HepG2 (cell line): ENCODE measurements around the gene GPBP1. TPM values are rescaled to one million over a fixed set of nuclear protein-coding genes. Genes with fewer than 3 reads are reported as not detected.

Source experiments
- CCDC6 ChIP-seq: sonication (generic); formaldehyde crosslinking; IDR thresholded peaks from 2 replicates; pipeline ENCODE4 v1.8.1; 2022; ENCODE audit warnings: mild to moderate bottlenecking, missing genetic modification reagents, moderate library complexity
- HMG20A ChIP-seq: IDR thresholded peaks from 2 replicates; pipeline ENCODE4 v1.6.1; 2016; ENCODE audit warnings: borderline replicate concordance
- HMG20B ChIP-seq: conservative IDR thresholded peaks from 2 replicates; pipeline ENCODE4 v1.6.1; 2016; ENCODE audit warnings: missing genetic modification reagents, missing compliant biosample characterization
- MAX ChIP-seq: IDR thresholded peaks from 2 replicates; pipeline ENCODE4 v1.6.1; 2012; ENCODE audit warnings: inconsistent platforms
- RELA ChIP-seq: sonication (generic); formaldehyde crosslinking; IDR thresholded peaks from 2 replicates; pipeline ENCODE4 v1.4.0; 2020; ENCODE audit warnings: missing genetic modification reagents
- RXRA ChIP-seq: sonication (generic); formaldehyde crosslinking; IDR thresholded peaks from 2 replicates; pipeline ENCODE4 v1.5.1; 2020; ENCODE audit warnings: missing genetic modification reagents
- SMAD3 ChIP-seq: sonication (generic); formaldehyde crosslinking; IDR thresholded peaks from 2 replicates; pipeline ENCODE4 v1.4.0; 2020; ENCODE audit warnings: missing genetic modification reagents
- SP140L ChIP-seq: sonication (generic); formaldehyde crosslinking; IDR thresholded peaks from 2 replicates; pipeline ENCODE4 v1.4.0; 2020; ENCODE audit warnings: missing genetic modification reagents, borderline replicate concordance
- TBL1XR1 ChIP-seq: fragments of 150-350 bp; IDR thresholded peaks from 2 replicates; pipeline ENCODE4 v1.6.1; 2014; ENCODE audit warnings: borderline replicate concordance, low read length; ENCODE audit not compliant: partially characterized antibody
- TBP ChIP-seq: sonication (generic); formaldehyde crosslinking; IDR thresholded peaks from 2 replicates; pipeline ENCODE4 v1.5.0; 2020; ENCODE audit warnings: missing genetic modification reagents
- TBX2 ChIP-seq: sonication (generic); formaldehyde crosslinking; IDR thresholded peaks from 2 replicates; pipeline ENCODE4 v1.5.0; 2020; ENCODE audit warnings: missing genetic modification reagents, mild to moderate bottlenecking, borderline replicate concordance
- TOE1 ChIP-seq: sonication (generic); formaldehyde crosslinking; IDR thresholded peaks from 2 replicates; pipeline ENCODE4 v1.4.0; 2020; ENCODE audit warnings: mild to moderate bottlenecking, missing genetic modification reagents
- ZNF124 ChIP-seq: sonication (generic); formaldehyde crosslinking; IDR thresholded peaks from 2 replicates; pipeline ENCODE4 v1.4.0; 2020; ENCODE audit warnings: missing genetic modification reagents
- ZNF205 ChIP-seq: IDR thresholded peaks from 2 replicates; pipeline ENCODE4 v1.6.1; 2018; ENCODE audit warnings: missing biosample characterization, missing genetic modification reagents
- ZNF296 ChIP-seq: sonication (generic); formaldehyde crosslinking; conservative IDR thresholded peaks from 2 replicates; pipeline ENCODE4 v1.5.0; 2020; ENCODE audit warnings: mild to moderate bottlenecking, missing genetic modification reagents
- ZNF343 ChIP-seq: sonication (generic); formaldehyde crosslinking; IDR thresholded peaks from 2 replicates; pipeline ENCODE4 v1.4.0; 2020; ENCODE audit warnings: mild to moderate bottlenecking, missing genetic modification reagents
- ZNF713 ChIP-seq: sonication (generic); formaldehyde crosslinking; IDR thresholded peaks from 2 replicates; pipeline ENCODE4 v1.4.0; 2020; ENCODE audit warnings: mild to moderate bottlenecking, missing genetic modification reagents
- ZNF720 ChIP-seq: sonication (generic); formaldehyde crosslinking; IDR thresholded peaks from 2 replicates; pipeline ENCODE4 v1.4.0; 2020; ENCODE audit warnings: missing genetic modification reagents
- polyA plus RNA-seq, 8 experiments: library from polyadenylated mRNA; depleted of rRNA in 3 of 8; stranded (reverse) in 7 of 8; unstranded in 1 of 8; fragments of >200 nt; fragmentation: Illumina TruSeq in 4 of 8; extraction: Trizol in 4 of 8; gene quantifications; 2 replicates each; pipeline versions ENCODE4 v1.2.1 to v1.2.3, GENCODE V29; 2011 to 2016; ENCODE audit warnings: low read depth in 4 of 8, missing spikeins in 1 of 8, mixed read lengths in 1 of 8; ENCODE audit not compliant: insufficient read depth in 1 of 8
- total RNA-seq, 5 experiments: library from RNA; depleted of rRNA; stranded (reverse); fragments of >200 nt; fragmentation: Illumina TruSeq; extraction: Trizol; gene quantifications; 2 replicates each; pipeline ENCODE4 v1.2.3, GENCODE V29; 2016; ENCODE audit warnings: low read depth in 1 of 5
- TF ChIP-seq, protein P1 (sequence below): IDR thresholded peaks from 2 replicates; pipeline ENCODE4 v1.4.0; 2020; ENCODE audit warnings: mild to moderate bottlenecking, missing genetic modification reagents
- TF ChIP-seq, protein P2 (sequence below): sonication (generic); formaldehyde crosslinking; IDR thresholded peaks from 2 replicates; pipeline ENCODE4 v1.4.0; 2020; ENCODE audit warnings: missing genetic modification reagents, borderline replicate concordance
- TF ChIP-seq, protein P3 (sequence below): fragments of 450-650 bp; IDR thresholded peaks from 2 replicates; pipeline ENCODE4 v1.6.1; 2016

Gene GPBP1
- total and polyA plus RNA-seq, 2 of the 13 experiments (the other 11 are each of a cell fraction or from before 2014, with no cell fraction given) = 27.1 to 72.2 TPM

- TF ChIP-seq, protein P1, sequence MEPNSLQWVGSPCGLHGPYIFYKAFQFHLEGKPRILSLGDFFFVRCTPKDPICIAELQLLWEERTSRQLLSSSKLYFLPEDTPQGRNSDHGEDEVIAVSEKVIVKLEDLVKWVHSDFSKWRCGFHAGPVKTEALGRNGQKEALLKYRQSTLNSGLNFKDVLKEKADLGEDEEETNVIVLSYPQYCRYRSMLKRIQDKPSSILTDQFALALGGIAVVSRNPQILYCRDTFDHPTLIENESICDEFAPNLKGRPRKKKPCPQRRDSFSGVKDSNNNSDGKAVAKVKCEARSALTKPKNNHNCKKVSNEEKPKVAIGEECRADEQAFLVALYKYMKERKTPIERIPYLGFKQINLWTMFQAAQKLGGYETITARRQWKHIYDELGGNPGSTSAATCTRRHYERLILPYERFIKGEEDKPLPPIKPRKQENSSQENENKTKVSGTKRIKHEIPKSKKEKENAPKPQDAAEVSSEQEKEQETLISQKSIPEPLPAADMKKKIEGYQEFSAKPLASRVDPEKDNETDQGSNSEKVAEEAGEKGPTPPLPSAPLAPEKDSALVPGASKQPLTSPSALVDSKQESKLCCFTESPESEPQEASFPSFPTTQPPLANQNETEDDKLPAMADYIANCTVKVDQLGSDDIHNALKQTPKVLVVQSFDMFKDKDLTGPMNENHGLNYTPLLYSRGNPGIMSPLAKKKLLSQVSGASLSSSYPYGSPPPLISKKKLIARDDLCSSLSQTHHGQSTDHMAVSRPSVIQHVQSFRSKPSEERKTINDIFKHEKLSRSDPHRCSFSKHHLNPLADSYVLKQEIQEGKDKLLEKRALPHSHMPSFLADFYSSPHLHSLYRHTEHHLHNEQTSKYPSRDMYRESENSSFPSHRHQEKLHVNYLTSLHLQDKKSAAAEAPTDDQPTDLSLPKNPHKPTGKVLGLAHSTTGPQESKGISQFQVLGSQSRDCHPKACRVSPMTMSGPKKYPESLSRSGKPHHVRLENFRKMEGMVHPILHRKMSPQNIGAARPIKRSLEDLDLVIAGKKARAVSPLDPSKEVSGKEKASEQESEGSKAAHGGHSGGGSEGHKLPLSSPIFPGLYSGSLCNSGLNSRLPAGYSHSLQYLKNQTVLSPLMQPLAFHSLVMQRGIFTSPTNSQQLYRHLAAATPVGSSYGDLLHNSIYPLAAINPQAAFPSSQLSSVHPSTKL (CRISPR knock-in tag) = peak; percentile 78
- TF ChIP-seq CCDC6 = no peak
- peak; percentile 35; the same call in 1 of the 2 replicates for TF ChIP-seq HMG20A
- TF ChIP-seq TBP = no peak
- TF ChIP-seq ZNF713 = peak; percentile 60; the same call in 1 of the 2 replicates
- TF ChIP-seq ZNF296 (CRISPR knock-in tag) = no peak
- TF ChIP-seq HMG20B (CRISPR knock-in tag) = no peak
- TF ChIP-seq SP140L (CRISPR knock-in tag) = no peak
- no peak for TF ChIP-seq TBL1XR1
- no peak for TF ChIP-seq SMAD3 (CRISPR knock-in tag)
- peak; percentile 57 for TF ChIP-seq MAX
- peak; percentile 77 for TF ChIP-seq ZNF343 (CRISPR knock-in tag)
- TF ChIP-seq RXRA = peak; percentile 56; the same call in 1 of the 2 replicates
- TF ChIP-seq ZNF124 = no peak
- TF ChIP-seq ZNF720 = no peak
- TF ChIP-seq, protein P2, sequence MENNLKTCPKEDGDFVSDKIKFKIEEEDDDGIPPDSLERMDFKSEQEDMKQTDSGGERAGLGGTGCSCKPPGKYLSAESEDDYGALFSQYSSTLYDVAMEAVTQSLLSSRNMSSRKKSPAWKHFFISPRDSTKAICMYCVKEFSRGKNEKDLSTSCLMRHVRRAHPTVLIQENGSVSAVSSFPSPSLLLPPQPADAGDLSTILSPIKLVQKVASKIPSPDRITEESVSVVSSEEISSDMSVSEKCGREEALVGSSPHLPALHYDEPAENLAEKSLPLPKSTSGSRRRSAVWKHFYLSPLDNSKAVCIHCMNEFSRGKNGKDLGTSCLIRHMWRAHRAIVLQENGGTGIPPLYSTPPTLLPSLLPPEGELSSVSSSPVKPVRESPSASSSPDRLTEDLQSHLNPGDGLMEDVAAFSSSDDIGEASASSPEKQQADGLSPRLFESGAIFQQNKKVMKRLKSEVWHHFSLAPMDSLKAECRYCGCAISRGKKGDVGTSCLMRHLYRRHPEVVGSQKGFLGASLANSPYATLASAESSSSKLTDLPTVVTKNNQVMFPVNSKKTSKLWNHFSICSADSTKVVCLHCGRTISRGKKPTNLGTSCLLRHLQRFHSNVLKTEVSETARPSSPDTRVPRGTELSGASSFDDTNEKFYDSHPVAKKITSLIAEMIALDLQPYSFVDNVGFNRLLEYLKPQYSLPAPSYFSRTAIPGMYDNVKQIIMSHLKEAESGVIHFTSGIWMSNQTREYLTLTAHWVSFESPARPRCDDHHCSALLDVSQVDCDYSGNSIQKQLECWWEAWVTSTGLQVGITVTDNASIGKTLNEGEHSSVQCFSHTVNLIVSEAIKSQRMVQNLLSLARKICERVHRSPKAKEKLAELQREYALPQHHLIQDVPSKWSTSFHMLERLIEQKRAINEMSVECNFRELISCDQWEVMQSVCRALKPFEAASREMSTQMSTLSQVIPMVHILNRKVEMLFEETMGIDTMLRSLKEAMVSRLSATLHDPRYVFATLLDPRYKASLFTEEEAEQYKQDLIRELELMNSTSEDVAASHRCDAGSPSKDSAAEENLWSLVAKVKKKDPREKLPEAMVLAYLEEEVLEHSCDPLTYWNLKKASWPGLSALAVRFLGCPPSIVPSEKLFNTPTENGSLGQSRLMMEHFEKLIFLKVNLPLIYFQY (CRISPR knock-in tag) = no peak
- TF ChIP-seq, protein P3, sequence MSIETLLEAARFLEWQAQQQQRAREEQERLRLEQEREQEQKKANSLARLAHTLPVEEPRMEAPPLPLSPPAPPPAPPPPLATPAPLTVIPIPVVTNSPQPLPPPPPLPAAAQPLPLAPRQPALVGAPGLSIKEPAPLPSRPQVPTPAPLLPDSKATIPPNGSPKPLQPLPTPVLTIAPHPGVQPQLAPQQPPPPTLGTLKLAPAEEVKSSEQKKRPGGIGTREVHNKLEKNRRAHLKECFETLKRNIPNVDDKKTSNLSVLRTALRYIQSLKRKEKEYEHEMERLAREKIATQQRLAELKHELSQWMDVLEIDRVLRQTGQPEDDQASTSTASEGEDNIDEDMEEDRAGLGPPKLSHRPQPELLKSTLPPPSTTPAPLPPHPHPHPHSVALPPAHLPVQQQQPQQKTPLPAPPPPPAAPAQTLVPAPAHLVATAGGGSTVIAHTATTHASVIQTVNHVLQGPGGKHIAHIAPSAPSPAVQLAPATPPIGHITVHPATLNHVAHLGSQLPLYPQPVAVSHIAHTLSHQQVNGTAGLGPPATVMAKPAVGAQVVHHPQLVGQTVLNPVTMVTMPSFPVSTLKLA = 0 out of 2 replicates have a peak, but pooled peaks have one; percentile 3
- no peak for TF ChIP-seq ZNF205 (CRISPR knock-in tag)
- TF ChIP-seq TOE1 (CRISPR knock-in tag) = no peak
- TF ChIP-seq RELA (CRISPR knock-in tag) = peak; percentile 91; the same call in 1 of the 2 replicates
- TF ChIP-seq TBX2 (CRISPR knock-in tag) = peak; percentile 67
Measured at GRCh38 chr5:57173319-57174127, at the start of gene GPBP1 (continued).
